Upper lobe of left lung (tissue), 6 donors: ENCODE measurements around the gene IL17RE. TPM values are rescaled to one million over a fixed set of nuclear protein-coding genes. Genes with fewer than 3 reads are reported as not detected.
"Not testable (repeated sequence)": the region's sequence is repeated elsewhere in the genome, so short reads cannot be mapped to it uniquely, and the experiment has no call there.

Source experiments
- ATAC-seq, 2 donors: fragments of 200-7000 bp; cut with Tn5 transposase; one replicate each; pipeline ENCODE4 v1.9.1; 2022; ENCODE audit warnings: mild to moderate bottlenecking in 2 of 2, moderate library complexity in 2 of 2; ENCODE audit not compliant: low FRiP score in 2 of 2
- DNase-seq, 2 donors: peaks; one replicate each; pipeline ENCODE4 v3.0.0-alpha.2; 2019 to 2020
- H3K27ac ChIP-seq, 4 donors: fragments of 200-600 bp; sonication (generic); one replicate each; pipeline ENCODE4 v1.5.1; 2016 to 2019
- H3K27me3 ChIP-seq, 4 donors: fragments of 200-600 bp; sonication (generic); one replicate each; pipeline ENCODE4 v1.5.1; 2017 to 2019
- H3K36me3 ChIP-seq, 4 donors: fragments of 200-600 bp; sonication (generic); one replicate each; pipeline ENCODE4 v1.5.1; 2016 to 2019
- H3K4me1 ChIP-seq, 4 donors: fragments of 200-600 bp; sonication (generic); one replicate each; pipeline ENCODE4 v1.5.1; 2018 to 2019
- H3K4me3 ChIP-seq, 4 donors: fragments of 200-600 bp; sonication (generic); one replicate each; pipeline ENCODE4 v1.5.1; 2017 to 2019; ENCODE audit warnings: mild to moderate bottlenecking in 2 of 4, moderate library complexity in 1 of 4
- H3K9me3 ChIP-seq, 4 donors: fragments of 200-600 bp; sonication (generic); one replicate each; pipeline ENCODE4 v1.5.1; 2018 to 2019
- EP300 ChIP-seq, 4 donors: sonication (generic); formaldehyde crosslinking; IDR thresholded peaks; one replicate each; pipeline ENCODE4 v1.5.1; 2017; ENCODE audit warnings: antibody characterized with exemption in 4 of 4, control low read depth in 2 of 4
- POLR2A ChIP-seq, 4 donors: fragments of 450-650 bp; IDR thresholded peaks; one replicate each; pipeline ENCODE4 v1.5.1; 2016 to 2017; ENCODE audit warnings: antibody characterized with exemption in 4 of 4, mild to moderate bottlenecking in 2 of 4
- POLR2AphosphoS5 ChIP-seq, 2 donors: sonication (generic); formaldehyde crosslinking; IDR thresholded peaks; one replicate each; pipeline ENCODE4 v1.5.1; 2017; ENCODE audit warnings: antibody characterized with exemption in 2 of 2
- WGBS, 2 donors: methylation state at CpG; one replicate each; pipeline ENCODE4 v1.1.5; 2017 to 2018; 5-methylcytosine and 5-hydroxymethylcytosine counted together
- total RNA-seq, 6 donors: library from RNA; depleted of rRNA in 4 of 6; stranded (reverse); fragments of >200 nt in 4 of 6; gene quantifications; one replicate each; pipeline versions ENCODE4 v1.1.0 to v1.2.1, GENCODE V29; 2016 to 2021
- TF ChIP-seq, protein P1 (sequence below), 6 experiments: fragments of 450-650 bp in 4 of 6; fragments of 200-600 bp in 2 of 6; sonication (generic) in 2 of 6; IDR thresholded peaks; one replicate each; pipeline ENCODE4 v1.5.1; 2016 to 2019; ENCODE audit warnings: antibody characterized with exemption in 6 of 6
- donor health status: DM: no; HTN: no; CAD: no; lungs with moderate emphysema.
- donor health status: DM: no; HTN: yes; CAD: no; lungs with severe emphysema.

Gene IL17RE, protein sequence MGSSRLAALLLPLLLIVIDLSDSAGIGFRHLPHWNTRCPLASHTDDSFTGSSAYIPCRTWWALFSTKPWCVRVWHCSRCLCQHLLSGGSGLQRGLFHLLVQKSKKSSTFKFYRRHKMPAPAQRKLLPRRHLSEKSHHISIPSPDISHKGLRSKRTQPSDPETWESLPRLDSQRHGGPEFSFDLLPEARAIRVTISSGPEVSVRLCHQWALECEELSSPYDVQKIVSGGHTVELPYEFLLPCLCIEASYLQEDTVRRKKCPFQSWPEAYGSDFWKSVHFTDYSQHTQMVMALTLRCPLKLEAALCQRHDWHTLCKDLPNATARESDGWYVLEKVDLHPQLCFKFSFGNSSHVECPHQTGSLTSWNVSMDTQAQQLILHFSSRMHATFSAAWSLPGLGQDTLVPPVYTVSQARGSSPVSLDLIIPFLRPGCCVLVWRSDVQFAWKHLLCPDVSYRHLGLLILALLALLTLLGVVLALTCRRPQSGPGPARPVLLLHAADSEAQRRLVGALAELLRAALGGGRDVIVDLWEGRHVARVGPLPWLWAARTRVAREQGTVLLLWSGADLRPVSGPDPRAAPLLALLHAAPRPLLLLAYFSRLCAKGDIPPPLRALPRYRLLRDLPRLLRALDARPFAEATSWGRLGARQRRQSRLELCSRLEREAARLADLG
- total RNA-seq: 10 to 100 TPM; 16.1 to 44.8 (median 27.0) TPM

DNA sequence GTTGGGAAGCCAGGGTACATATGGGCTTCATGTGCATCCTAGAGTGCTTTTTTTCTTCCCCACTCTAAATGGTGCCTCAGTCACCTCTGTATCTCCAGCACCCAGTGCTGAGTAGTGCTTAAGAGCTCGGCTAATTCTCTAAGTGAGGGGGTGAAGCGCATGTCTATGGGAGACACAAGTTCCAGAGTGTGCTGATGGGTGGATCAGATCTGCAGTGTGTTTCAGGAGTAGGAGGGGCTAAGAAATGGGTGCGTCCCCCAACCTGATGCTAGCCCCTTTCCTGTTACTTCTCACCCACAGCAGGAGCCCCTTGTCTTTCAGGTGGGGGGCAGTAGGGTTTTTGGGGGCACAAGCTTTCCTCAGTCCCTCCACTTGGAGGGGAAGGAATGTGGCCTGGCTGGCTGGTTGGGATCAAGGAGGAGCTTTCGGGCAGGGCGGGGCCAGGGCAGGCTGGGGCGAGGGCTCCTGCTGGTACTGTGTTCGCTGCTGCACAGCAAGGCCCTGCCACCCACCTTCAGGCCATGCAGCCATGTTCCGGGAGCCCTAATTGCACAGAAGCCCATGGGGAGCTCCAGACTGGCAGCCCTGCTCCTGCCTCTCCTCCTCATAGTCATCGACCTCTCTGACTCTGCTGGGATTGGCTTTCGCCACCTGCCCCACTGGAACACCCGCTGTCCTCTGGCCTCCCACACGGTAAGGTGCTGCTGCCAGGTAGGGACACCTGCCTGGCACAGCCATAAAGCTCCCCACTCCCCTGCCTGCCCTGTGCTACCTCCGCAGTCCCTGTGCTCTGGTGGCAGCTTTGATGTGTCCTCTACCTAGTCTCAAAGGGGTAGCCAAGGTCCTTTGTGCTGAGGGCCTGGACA is at the start of gene IL17RE:
TSS of gene IL17RE (plus strand) at position 477 of the 866 bp plus-strand sequence. CDS start at position 562, 85 bp downstream.
- Histone ChIP-seq H3K27me3 (no peaks in the 10 kb centered on the region), H3K9me3 (no peaks in the 10 kb centered on the region), H3K36me3 (peaks cover 0 to 5% (median 0%) of the 10 kb centered on the region in 4 donors), H3K4me1 (peaks cover 7 to 31% (median 23%) of the 10 kb centered on the region in 4 donors), H3K4me3 (peak within 1 kb of the TSS in 3 of 4 donors; percentile 37 to 55 (median 48)), H3K27ac (peak within 1 kb of the TSS; percentile 47 to 80 (median 71))
- DNase-seq (peak; percentile 75 to 87), ATAC-seq (peak; percentile 59 to 84)
- TF ChIP-seq POLR2AphosphoS5 (IDR thresholded peaks at IDR 0.05): peak in 1 of 2 donors; percentile 27
- TF ChIP-seq POLR2A (IDR thresholded peaks at IDR 0.05): peak in 1 of 4 donors; percentile 66
- TF ChIP-seq, protein P1, sequence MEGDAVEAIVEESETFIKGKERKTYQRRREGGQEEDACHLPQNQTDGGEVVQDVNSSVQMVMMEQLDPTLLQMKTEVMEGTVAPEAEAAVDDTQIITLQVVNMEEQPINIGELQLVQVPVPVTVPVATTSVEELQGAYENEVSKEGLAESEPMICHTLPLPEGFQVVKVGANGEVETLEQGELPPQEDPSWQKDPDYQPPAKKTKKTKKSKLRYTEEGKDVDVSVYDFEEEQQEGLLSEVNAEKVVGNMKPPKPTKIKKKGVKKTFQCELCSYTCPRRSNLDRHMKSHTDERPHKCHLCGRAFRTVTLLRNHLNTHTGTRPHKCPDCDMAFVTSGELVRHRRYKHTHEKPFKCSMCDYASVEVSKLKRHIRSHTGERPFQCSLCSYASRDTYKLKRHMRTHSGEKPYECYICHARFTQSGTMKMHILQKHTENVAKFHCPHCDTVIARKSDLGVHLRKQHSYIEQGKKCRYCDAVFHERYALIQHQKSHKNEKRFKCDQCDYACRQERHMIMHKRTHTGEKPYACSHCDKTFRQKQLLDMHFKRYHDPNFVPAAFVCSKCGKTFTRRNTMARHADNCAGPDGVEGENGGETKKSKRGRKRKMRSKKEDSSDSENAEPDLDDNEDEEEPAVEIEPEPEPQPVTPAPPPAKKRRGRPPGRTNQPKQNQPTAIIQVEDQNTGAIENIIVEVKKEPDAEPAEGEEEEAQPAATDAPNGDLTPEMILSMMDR (IDR thresholded peaks at IDR 0.05): no peak
- 39 to 70% methylated on average over 11 to 13 of the region's 13 CpGs for WGBS, 2 donors

DNA sequence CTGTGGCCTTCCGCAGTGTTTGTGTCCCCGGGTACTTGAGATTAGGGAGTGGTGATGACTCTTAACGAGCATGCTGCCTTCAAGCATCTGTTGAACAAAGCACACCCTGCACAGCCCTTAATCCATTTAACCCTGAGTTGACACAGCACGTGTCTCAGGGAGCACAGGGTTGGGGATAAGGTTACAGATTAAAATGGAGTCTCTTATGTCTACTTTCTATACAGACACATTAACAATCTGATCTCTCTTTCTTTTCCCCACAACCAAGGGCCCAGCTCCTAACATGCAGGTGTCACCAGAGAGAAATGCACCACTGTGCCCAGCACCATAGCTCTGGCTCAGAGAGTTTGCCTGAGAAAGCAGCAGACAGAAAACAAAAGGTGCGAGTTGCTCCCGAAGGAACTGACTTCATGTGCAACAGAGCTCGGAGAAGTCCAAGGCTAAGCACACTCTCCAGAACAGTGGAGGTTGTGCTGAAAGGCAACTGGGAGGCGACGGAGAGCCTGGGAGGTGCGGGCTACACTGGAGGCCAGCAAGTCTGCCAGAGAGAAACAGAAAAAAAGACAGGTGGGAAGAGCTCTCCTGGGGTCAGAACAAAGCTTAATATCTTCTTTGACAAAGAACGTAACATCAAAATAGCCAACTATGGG is 48.2 kb upstream of the IL17RE start:
- not testable (repeated sequence) for H3K36me3 ChIP-seq, H3K27ac ChIP-seq, H3K27me3 ChIP-seq, H3K9me3 ChIP-seq, ATAC-seq, H3K4me3 ChIP-seq
- 78 to 81% methylated on average over 8 to 11 of the region's 11 CpGs for WGBS, 2 donors
- peak in 1 of 2 donors; percentile 59 for DNase-seq
- peaks cover 0 to 14% (median 3%) of the 10 kb centered on the region in 4 donors for H3K4me1 ChIP-seq

DNA sequence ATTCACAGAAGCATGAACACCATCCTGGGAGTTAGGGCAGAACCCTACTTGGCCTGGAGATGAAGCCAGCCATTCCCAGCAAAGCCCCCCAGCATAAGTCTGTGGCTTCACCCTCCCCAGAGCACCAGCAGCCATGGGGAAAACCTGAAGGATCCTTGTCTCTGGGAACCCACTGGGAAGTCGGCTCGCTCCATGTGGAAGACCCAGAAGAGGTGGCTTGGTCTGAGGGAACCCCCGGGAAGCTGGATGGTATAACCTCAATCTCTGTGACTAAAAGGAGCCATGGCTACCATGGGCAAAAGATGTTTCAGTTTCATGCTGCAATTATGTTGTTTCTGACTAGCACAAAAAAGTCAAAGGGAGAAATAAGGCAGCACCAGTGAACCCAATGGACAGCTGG is 47.1 kb upstream of the IL17RE start:
- peaks cover 0 to 14% (median 3%) of the 10 kb centered on the region in 4 donors for H3K4me1 ChIP-seq
- H3K36me3 ChIP-seq: no peaks in the 10 kb centered on the region
- ATAC-seq (no peak), DNase-seq (no peak)
- H3K4me3 ChIP-seq: no peak overlapping the region
- H3K9me3 ChIP-seq: no peaks in the 10 kb centered on the region
- H3K27ac ChIP-seq: no peak overlapping the region
- no peaks in the 10 kb centered on the region for H3K27me3 ChIP-seq
- WGBS, 2 donors: 93 to 100% methylated on average over 3 of the region's 3 CpGs
- TF ChIP-seq, protein P1 (IDR thresholded peaks at IDR 0.05): no peak
- TF ChIP-seq POLR2A (IDR thresholded peaks at IDR 0.05) (no peak), EP300 (IDR thresholded peaks at IDR 0.05) (no peak), POLR2AphosphoS5 (IDR thresholded peaks at IDR 0.05) (no peak)

DNA sequence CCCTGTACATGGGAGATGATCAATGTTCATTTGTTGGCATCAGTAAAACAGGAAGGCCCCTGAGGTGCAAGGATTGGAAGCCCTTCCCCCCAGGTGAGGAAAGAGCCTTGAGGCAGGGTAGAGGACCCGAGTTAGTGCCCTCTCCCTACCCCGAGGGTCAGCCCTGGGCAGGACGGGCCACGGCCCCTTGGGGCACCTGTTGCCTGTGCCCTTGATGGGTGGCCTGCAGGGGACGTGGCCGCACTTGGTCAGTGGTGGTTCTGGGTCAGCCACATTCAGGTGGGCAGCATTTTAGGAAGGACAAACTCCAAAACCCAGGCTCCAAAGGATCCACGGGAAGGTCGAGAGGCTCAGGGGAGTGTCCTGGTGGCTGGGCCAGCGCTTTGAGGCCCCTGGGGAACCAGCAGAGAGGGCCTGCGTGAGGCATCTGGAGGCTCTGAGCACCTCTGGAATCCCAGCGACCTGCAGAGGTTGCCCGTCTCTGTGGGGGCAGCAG is 43.1 kb upstream of the IL17RE start:
- no peak overlapping the region for H3K4me3 ChIP-seq
- H3K27ac ChIP-seq: no peak overlapping the region
- H3K36me3 ChIP-seq: no peaks in the 10 kb centered on the region
- DNase-seq (no peak), ATAC-seq (no peak)
- TF ChIP-seq POLR2AphosphoS5 (IDR thresholded peaks at IDR 0.05) (no peak), EP300 (IDR thresholded peaks at IDR 0.05) (no peak), POLR2A (IDR thresholded peaks at IDR 0.05) (no peak)
- TF ChIP-seq, protein P1 (IDR thresholded peaks at IDR 0.05): no peak
- H3K9me3 ChIP-seq: no peaks in the 10 kb centered on the region
- no peaks in the 10 kb centered on the region for H3K27me3 ChIP-seq
- 94 to 96% methylated on average over 4 to 10 of the region's 12 CpGs for whole genome bisulfite sequencing, 2 donors
- peaks cover 12 to 30% (median 19%) of the 10 kb centered on the region in 4 donors for H3K4me1 ChIP-seq
